ENCODE measurements around the gene ZNF516.

ZNF516 gene

DNA sequence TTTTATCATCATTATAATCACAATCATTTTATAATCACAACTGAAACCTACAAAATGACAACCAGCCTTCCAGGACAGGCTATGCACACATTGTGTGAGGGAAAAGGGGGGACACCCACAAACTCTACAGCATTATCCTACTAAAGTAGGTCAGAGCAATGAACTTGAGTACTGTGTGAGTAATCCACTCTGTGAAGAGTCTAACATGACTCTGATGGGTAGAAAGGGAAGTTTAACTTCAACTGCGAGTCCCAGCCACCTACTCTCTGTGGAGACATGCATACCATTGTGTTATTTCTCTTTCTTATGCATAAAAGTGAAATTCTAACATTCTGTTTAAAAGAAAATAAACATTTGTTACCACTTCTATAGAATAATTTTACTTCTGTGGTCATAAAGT is 177.9 kb downstream of the ZNF516 start:
- no peak for DNase-seq

GRCh38 chr18:76315722-76316230 is 179.3 kb downstream of the ZNF516 start:
- no peak for DNase-seq

- no peak for DNase-seq
Measured at GRCh38 chr18:76314496-76314895, 180.5 kb downstream of the ZNF516 start.

- DNase-seq, result no peak
Measured at GRCh38 chr18:76314015-76314414, 181.0 kb downstream of the ZNF516 start.
